IMR-90 (cell line): ENCODE data around the gene IL31RA.

Experiments used
- RCOR1 ChIP-seq: IDR thresholded peaks from 2 replicates; pipeline ENCODE4 v1.6.1; 2012; ENCODE audit warnings: mild to moderate bottlenecking, low read length, improper control_type of control experiment; ENCODE audit not compliant: insufficient replicate concordance
- SMC3 ChIP-seq: fragments of 150-350 bp; IDR thresholded peaks from 2 replicates; pipeline ENCODE4 v1.6.1; 2016; ENCODE audit warnings: low read depth, mild to moderate bottlenecking, antibody characterized with exemption, low read length, moderate library complexity
- TF ChIP-seq, protein P1 (sequence below): conservative IDR thresholded peaks from 2 replicates; pipeline ENCODE4 v1.5.1; 2012; ENCODE audit warnings: mild to moderate bottlenecking, low read depth, low read length, improper control_type of control experiment
- TF ChIP-seq, protein P2 (sequence below): fragments of 150-350 bp; IDR thresholded peaks from 2 replicates; pipeline ENCODE4 v1.6.1; 2016; ENCODE audit warnings: low read depth, mild to moderate bottlenecking, low read length, moderate library complexity, borderline replicate concordance

DNA sequence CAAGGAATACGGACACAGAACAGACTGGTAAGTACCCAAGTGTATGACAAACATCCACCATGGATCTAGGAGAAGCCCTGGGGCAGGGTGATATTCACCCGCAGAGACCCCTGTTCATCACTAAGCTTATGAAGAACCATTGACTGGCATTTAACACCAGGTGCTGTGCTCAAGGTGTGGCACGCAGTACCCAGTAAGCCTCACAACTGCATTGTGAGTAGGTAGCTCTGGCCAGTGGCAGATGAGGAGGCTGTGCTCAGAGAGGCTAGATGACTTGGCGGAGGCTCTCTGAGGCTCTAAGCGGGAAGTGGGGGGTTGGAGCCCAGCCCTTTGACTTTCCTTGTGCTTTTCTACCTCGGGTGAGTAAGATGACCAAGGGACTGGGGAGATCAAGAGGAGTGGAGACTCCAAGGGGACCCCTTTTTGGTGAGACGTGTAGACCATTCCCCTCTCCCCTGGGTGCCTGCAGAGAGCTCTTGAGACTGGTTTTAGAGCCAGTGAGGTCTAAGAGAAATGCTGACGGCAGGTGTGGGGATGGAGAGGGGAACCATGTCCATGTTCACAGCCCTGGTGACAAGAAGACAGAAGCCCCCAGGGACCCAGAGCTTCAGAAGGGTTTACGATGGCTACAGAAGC lies 72.8 kb downstream of the IL31RA start:
- TF ChIP-seq, protein P1, sequence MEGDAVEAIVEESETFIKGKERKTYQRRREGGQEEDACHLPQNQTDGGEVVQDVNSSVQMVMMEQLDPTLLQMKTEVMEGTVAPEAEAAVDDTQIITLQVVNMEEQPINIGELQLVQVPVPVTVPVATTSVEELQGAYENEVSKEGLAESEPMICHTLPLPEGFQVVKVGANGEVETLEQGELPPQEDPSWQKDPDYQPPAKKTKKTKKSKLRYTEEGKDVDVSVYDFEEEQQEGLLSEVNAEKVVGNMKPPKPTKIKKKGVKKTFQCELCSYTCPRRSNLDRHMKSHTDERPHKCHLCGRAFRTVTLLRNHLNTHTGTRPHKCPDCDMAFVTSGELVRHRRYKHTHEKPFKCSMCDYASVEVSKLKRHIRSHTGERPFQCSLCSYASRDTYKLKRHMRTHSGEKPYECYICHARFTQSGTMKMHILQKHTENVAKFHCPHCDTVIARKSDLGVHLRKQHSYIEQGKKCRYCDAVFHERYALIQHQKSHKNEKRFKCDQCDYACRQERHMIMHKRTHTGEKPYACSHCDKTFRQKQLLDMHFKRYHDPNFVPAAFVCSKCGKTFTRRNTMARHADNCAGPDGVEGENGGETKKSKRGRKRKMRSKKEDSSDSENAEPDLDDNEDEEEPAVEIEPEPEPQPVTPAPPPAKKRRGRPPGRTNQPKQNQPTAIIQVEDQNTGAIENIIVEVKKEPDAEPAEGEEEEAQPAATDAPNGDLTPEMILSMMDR = no peak
- TF ChIP-seq SMC3 (no peak), RCOR1 (no peak)
- TF ChIP-seq, protein P2, sequence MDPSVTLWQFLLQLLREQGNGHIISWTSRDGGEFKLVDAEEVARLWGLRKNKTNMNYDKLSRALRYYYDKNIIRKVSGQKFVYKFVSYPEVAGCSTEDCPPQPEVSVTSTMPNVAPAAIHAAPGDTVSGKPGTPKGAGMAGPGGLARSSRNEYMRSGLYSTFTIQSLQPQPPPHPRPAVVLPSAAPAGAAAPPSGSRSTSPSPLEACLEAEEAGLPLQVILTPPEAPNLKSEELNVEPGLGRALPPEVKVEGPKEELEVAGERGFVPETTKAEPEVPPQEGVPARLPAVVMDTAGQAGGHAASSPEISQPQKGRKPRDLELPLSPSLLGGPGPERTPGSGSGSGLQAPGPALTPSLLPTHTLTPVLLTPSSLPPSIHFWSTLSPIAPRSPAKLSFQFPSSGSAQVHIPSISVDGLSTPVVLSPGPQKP = no peak
